HG02623 (cell line): ENCODE data around the gene ATP7A.
"Not testable (repeated sequence)": the region's sequence is repeated elsewhere in the genome, so short reads cannot be mapped to it uniquely, and the experiment has no call there.

Experiments used
- ATAC-seq: cut with Tn5 transposase; IDR thresholded peaks from one replicate; pipeline ENCODE4 v1.9.1; 2021; ENCODE audit warnings: moderate library complexity; ENCODE audit not compliant: unreplicated experiment

Gene ATP7A

GRCh38 chrX:78029663-78030062 is 119.2 kb downstream of the ATP7A start:
- ATAC-seq = no peak

GRCh38 chrX:78035061-78035460 is 124.6 kb downstream of the ATP7A start:
- ATAC-seq = no peak

- no peak for ATAC-seq
Measured at GRCh38 chrX:78037881-78038280, 127.4 kb downstream of the ATP7A start.

- ATAC-seq = no peak
Measured at GRCh38 chrX:78042601-78043000, 132.1 kb downstream of the ATP7A start.

GRCh38 chrX:78046362-78046761 is 135.9 kb downstream of the ATP7A start:
- no peak for ATAC-seq

- ATAC-seq = no peak
Measured at GRCh38 chrX:78048052-78048451, 137.6 kb downstream of the ATP7A start.

GRCh38 chrX:78063687-78064086 is 153.2 kb downstream of the ATP7A start:
- no peak for ATAC-seq

- no peak for ATAC-seq
Measured at GRCh38 chrX:78064152-78064551, 153.7 kb downstream of the ATP7A start.

GRCh38 chrX:78064698-78065601 is 154.5 kb downstream of the ATP7A start:
- peak; percentile 76 for ATAC-seq

- ATAC-seq = no peak
Measured at GRCh38 chrX:78066110-78066509, 155.6 kb downstream of the ATP7A start.

- ATAC-seq = no peak
Measured at GRCh38 chrX:78071331-78071730, 160.8 kb downstream of the ATP7A start.

GRCh38 chrX:78073147-78074077 is 162.9 kb downstream of the ATP7A start:
- not testable (repeated sequence) for ATAC-seq

- ATAC-seq = no peak
Measured at GRCh38 chrX:78074088-78074487, 163.6 kb downstream of the ATP7A start.

GRCh38 chrX:78075787-78076389 is 165.4 kb downstream of the ATP7A start:
- no peak for ATAC-seq

GRCh38 chrX:78081413-78081812 is 170.9 kb downstream of the ATP7A start:
- not testable (repeated sequence) for ATAC-seq

- peak; percentile 67 for ATAC-seq
Measured at GRCh38 chrX:78092296-78092695, 181.8 kb downstream of the ATP7A start.

GRCh38 chrX:78098108-78098507 is 187.6 kb downstream of the ATP7A start:
- ATAC-seq = no peak
